ENCODE measurements around the gene KIF9. TPM values are rescaled to one million over a fixed set of nuclear protein-coding genes. Genes with fewer than 3 reads are reported as not detected.

KIF9 gene
- total RNA-seq, 4 donors from 2014 or later, result 6.1 to 14.7 (median 12.0) TPM

GRCh38 chr3:47247131-47248064 lies 35.2 kb downstream of the KIF9 start:
- no peak overlapping the region for H3K4me3 ChIP-seq (ENCODE audit: low read depth, poor library complexity, severe bottlenecking)
- DNase-seq (ENCODE audit: low spot score in 2 of 2), result no peak
- WGBS, 2 donors, result 89 to 91% methylated on average over 14 of the region's 14 CpGs
- intact Hi-C loops (cut with DNase I; ENCODE audit: low total_unique reads), result no loop called here
- no peak for TF ChIP-seq POLR2A (IDR thresholded peaks at IDR 0.05)
- no peak for TF ChIP-seq CTCF (IDR thresholded peaks at IDR 0.05)

GRCh38 chr3:47245271-47245670 lies 37.3 kb downstream of the KIF9 start:
- WGBS, 2 donors, result 90 to 95% methylated on average over 2 of the region's 2 CpGs

GRCh38 chr3:47244531-47245100 lies 38.0 kb downstream of the KIF9 start:
- TF ChIP-seq POLR2A (IDR thresholded peaks at IDR 0.05) (no peak), CTCF (IDR thresholded peaks at IDR 0.05) (no peak)
- intact Hi-C loops (cut with DNase I; ENCODE audit: low total_unique reads), result no loop called here
- no peak overlapping the region for H3K4me3 ChIP-seq (ENCODE audit: low read depth, poor library complexity, severe bottlenecking)
- DNase-seq (ENCODE audit: low spot score in 2 of 2), result no peak
- WGBS, 2 donors, result 81 to 93% methylated on average over 9 to 10 of the region's 10 CpGs

More at GRCh38 chr3:47245271-47245670, 37.3 kb downstream of the KIF9 start:
- intact Hi-C loops (cut with DNase I; ENCODE audit: low total_unique reads), result no loop called here
- H3K4me3 ChIP-seq (ENCODE audit: low read depth, poor library complexity, severe bottlenecking), result no peak overlapping the region
- DNase-seq (ENCODE audit: low spot score in 2 of 2), result no peak
- TF ChIP-seq POLR2A (IDR thresholded peaks at IDR 0.05), result no peak
- no peak for TF ChIP-seq CTCF (IDR thresholded peaks at IDR 0.05)

- intact Hi-C loops (cut with DNase I; ENCODE audit: low total_unique reads), result no loop called here
- WGBS, 2 donors, result 76 to 86% methylated on average over 9 of the region's 9 CpGs
- TF ChIP-seq CTCF (IDR thresholded peaks at IDR 0.05), result no peak
- no peak for TF ChIP-seq POLR2A (IDR thresholded peaks at IDR 0.05)
- no peak overlapping the region for H3K4me3 ChIP-seq (ENCODE audit: low read depth, poor library complexity, severe bottlenecking)
- no peak for DNase-seq (ENCODE audit: low spot score in 2 of 2)
Measured at GRCh38 chr3:47243419-47244147, 39.0 kb downstream of the KIF9 start.

- WGBS, 2 donors, result 93 to 95% methylated on average over 6 of the region's 6 CpGs
- DNase-seq (ENCODE audit: low spot score in 2 of 2), result no peak
- TF ChIP-seq CTCF (IDR thresholded peaks at IDR 0.05) (no peak), POLR2A (IDR thresholded peaks at IDR 0.05) (no peak)
- intact Hi-C loops (cut with DNase I; ENCODE audit: low total_unique reads), result no loop called here
- H3K4me3 ChIP-seq (ENCODE audit: low read depth, poor library complexity, severe bottlenecking), result no peak overlapping the region
Measured at GRCh38 chr3:47239929-47240328, 42.7 kb downstream of the KIF9 start.

Data from lower leg skin (tissue), 4 donors.